H9 (cell line): Measurements from ENCODE around the gene SMIM22. TPM values are rescaled to one million over a fixed set of nuclear protein-coding genes. Genes with fewer than 3 reads are reported as not detected.

ENCODE experiments used
- DNase-seq: peaks from one replicate; pipeline ENCODE4 v3.0.0-alpha.2; 2017
- H2AFZ ChIP-seq: one replicate; pipeline ENCODE4 v1.6.1; 2013; ENCODE audit warnings: mild to moderate bottlenecking, low read length, control low read depth, moderate library complexity
- H2AK5ac ChIP-seq: 2 replicates; pipeline ENCODE4 v1.6.1; 2013; ENCODE audit warnings: low read length, control low read depth, mixed read lengths; ENCODE audit not compliant: insufficient read length
- H2BK120ac ChIP-seq: one replicate; pipeline ENCODE4 v1.6.1; 2013; ENCODE audit warnings: low read depth, mild to moderate bottlenecking, low read length, control low read depth, inconsistent platforms; ENCODE audit not compliant: poor library complexity, severe bottlenecking
- H2BK12ac ChIP-seq: 2 replicates; pipeline ENCODE4 v1.6.1; 2013; ENCODE audit warnings: low read length, control low read depth, mixed read lengths, low read depth; ENCODE audit not compliant: insufficient read length
- H2BK15ac ChIP-seq: 2 replicates; pipeline ENCODE4 v1.6.1; 2013; ENCODE audit warnings: low read depth, low read length, control low read depth
- H2BK20ac ChIP-seq: one replicate; pipeline ENCODE4 v1.6.1; 2013; ENCODE audit warnings: low read depth, mild to moderate bottlenecking, low read length, control low read depth, inconsistent platforms; ENCODE audit not compliant: poor library complexity, severe bottlenecking
- H2BK5ac ChIP-seq: 2 replicates; pipeline ENCODE4 v1.6.1; 2013; ENCODE audit warnings: low read length, control low read depth, mixed read lengths; ENCODE audit not compliant: insufficient read length
- H3K14ac ChIP-seq: 2 replicates; pipeline ENCODE4 v1.6.1; 2013; ENCODE audit warnings: low read length, control low read depth; ENCODE audit not compliant: insufficient read depth
- H3K18ac ChIP-seq: 2 replicates; pipeline ENCODE4 v1.6.1; 2013; ENCODE audit warnings: low read depth, mild to moderate bottlenecking, mixed read lengths, low read length, control low read depth; ENCODE audit not compliant: insufficient read length
- H3K23ac ChIP-seq: 2 replicates; pipeline ENCODE4 v1.6.1; 2013; ENCODE audit warnings: low read length, control low read depth, mixed read lengths, low read depth; ENCODE audit not compliant: insufficient read length
- H3K23me2 ChIP-seq: 2 replicates; pipeline ENCODE4 v1.6.1; 2013; ENCODE audit warnings: low read depth, mild to moderate bottlenecking, mixed read lengths, low read length, control low read depth; ENCODE audit not compliant: insufficient read length, poor library complexity, severe bottlenecking
- H3K27ac ChIP-seq: 2 replicates; pipeline ENCODE4 v1.5.1; 2013; ENCODE audit warnings: low read length, control low read depth, mixed read lengths, low read depth; ENCODE audit not compliant: insufficient read length
- H3K27me3 ChIP-seq: 2 replicates; pipeline ENCODE4 v1.6.1; 2013; ENCODE audit warnings: low read length, control low read depth, inconsistent platforms; ENCODE audit not compliant: insufficient read depth
- H3K4ac ChIP-seq: 2 replicates; pipeline ENCODE4 v1.6.1; 2013; ENCODE audit warnings: low read depth, mild to moderate bottlenecking, control low read depth, inconsistent platforms, low read length, moderate library complexity
- H3K4me1 ChIP-seq: 2 replicates; pipeline ENCODE4 v1.6.1; 2013; ENCODE audit warnings: low read length, control low read depth, inconsistent platforms; ENCODE audit not compliant: insufficient read depth
- H3K4me2 ChIP-seq: 2 replicates; pipeline ENCODE4 v1.6.1; 2013; ENCODE audit warnings: low read length, control low read depth, mixed read lengths; ENCODE audit not compliant: insufficient read length, insufficient read depth
- H3K56ac ChIP-seq: 2 replicates; pipeline ENCODE4 v1.6.1; 2013; ENCODE audit warnings: low read depth, mild to moderate bottlenecking, mixed read lengths, low read length, control low read depth; ENCODE audit not compliant: insufficient read length
- H3K79me1 ChIP-seq: 2 replicates; pipeline ENCODE4 v1.6.1; 2013; ENCODE audit warnings: low read depth, mild to moderate bottlenecking, moderate library complexity, low read length, control low read depth, inconsistent platforms; ENCODE audit not compliant: insufficient read depth, poor library complexity, severe bottlenecking
- H3K79me2 ChIP-seq: 2 replicates; pipeline ENCODE4 v1.6.1; 2013; ENCODE audit warnings: low read length, control low read depth, inconsistent platforms; ENCODE audit not compliant: insufficient read depth
- H3K9ac ChIP-seq: 2 replicates; pipeline ENCODE4 v1.6.1; 2013; ENCODE audit warnings: low read length, control low read depth, mixed read lengths; ENCODE audit not compliant: insufficient read length; ENCODE audit errors: extremely low read depth
- H3K9me3 ChIP-seq: one replicate; pipeline ENCODE4 v1.6.1; 2013; ENCODE audit warnings: low read depth, low read length, inconsistent platforms; ENCODE audit not compliant: control insufficient read depth
- H3T11ph ChIP-seq: one replicate; pipeline ENCODE4 v1.6.1; 2013; ENCODE audit warnings: mild to moderate bottlenecking, low read length, control low read depth, inconsistent platforms
- H4K20me1 ChIP-seq: one replicate; pipeline ENCODE4 v1.6.1; 2013; ENCODE audit not compliant: control insufficient read depth, insufficient read length, insufficient read depth
- H4K5ac ChIP-seq: 2 replicates; pipeline ENCODE4 v1.6.1; 2013; ENCODE audit warnings: low read depth, mild to moderate bottlenecking, mixed read lengths, low read length, control low read depth; ENCODE audit not compliant: insufficient read length
- H4K8ac ChIP-seq: replicated peaks from 2 replicates; pipeline ENCODE4 v1.6.1; 2013; ENCODE audit warnings: low read length, control low read depth, mixed read lengths, low read depth; ENCODE audit not compliant: insufficient read length
- H4K91ac ChIP-seq: 2 replicates; pipeline ENCODE4 v1.6.1; 2013; ENCODE audit warnings: low read depth, mild to moderate bottlenecking, moderate library complexity, mixed read lengths, low read length, control low read depth; ENCODE audit not compliant: insufficient read length
- H3K27ac Mint-ChIP-seq, 3 experiments: 2 replicates in 2 of 3; 3 replicates in 1 of 3; pipeline ENCODE4 v1.8.0; 2020 to 2021; ENCODE audit warnings: mixed read lengths in 3 of 3, mild to moderate bottlenecking in 1 of 3, moderate library complexity in 1 of 3
- H3K27me3 Mint-ChIP-seq: 2 replicates; pipeline ENCODE4 v1.8.0; 2021; ENCODE audit warnings: low read depth, mild to moderate bottlenecking, moderate library complexity, mixed read lengths
- H3K36me3 Mint-ChIP-seq, 3 experiments: 2 replicates in 2 of 3; 3 replicates in 1 of 3; pipeline ENCODE4 v1.8.0; 2020 to 2021; ENCODE audit warnings: low read depth in 3 of 3, mixed read lengths in 3 of 3; ENCODE audit not compliant: insufficient read depth in 1 of 3
- H3K4me1 Mint-ChIP-seq, 2 experiments: 2 replicates each; pipeline ENCODE4 v1.8.0; 2020; ENCODE audit warnings: mixed read lengths in 2 of 2
- H3K4me3 Mint-ChIP-seq, 2 experiments: 2 replicates in 1 of 2; 3 replicates in 1 of 2; pipeline ENCODE4 v1.8.0; 2020 to 2021; ENCODE audit warnings: mild to moderate bottlenecking in 2 of 2, mixed read lengths in 2 of 2, moderate library complexity in 1 of 2
- H3K9me3 Mint-ChIP-seq, 2 experiments: 2 replicates in 1 of 2; 3 replicates in 1 of 2; pipeline ENCODE4 v1.8.0; 2020; ENCODE audit warnings: mild to moderate bottlenecking in 2 of 2, mixed read lengths in 2 of 2, moderate library complexity in 1 of 2
- WGBS: extraction: QIAGEN DNeasy Blood & Tissue Kit; methylation state at CpG from one replicate; pipeline ENCODE4 v1.1.7; 2013; ENCODE audit warnings: missing lambda C conversion rate, low lambda C conversion rate, mixed read lengths; ENCODE audit not compliant: insufficient read length; ENCODE audit errors: extremely low coverage; 5-methylcytosine and 5-hydroxymethylcytosine counted together
- total RNA-seq: library from RNA; stranded (reverse); gene quantifications from 2 replicates; pipeline ENCODE4 v1.2.1, GENCODE V29; 2021
- TF ChIP-seq, protein P1 (sequence below): fragments of 200-600 bp; sonication (generic); conservative IDR thresholded peaks from 3 replicates; pipeline ENCODE4 v1.8.0; 2021; ENCODE audit warnings: antibody characterized with exemption, mild to moderate bottlenecking

SMIM22 gene
- total RNA-seq, 1 experiment from 2014 or later, result not detected

- no peak overlapping the region for H3K9ac ChIP-seq
- no peaks in the 10 kb centered on the region for H3K79me1 ChIP-seq
- H2BK5ac ChIP-seq, result no peak overlapping the region
- no peak overlapping the region for H3K14ac ChIP-seq
- H2BK12ac ChIP-seq, result no peak overlapping the region
- H4K91ac ChIP-seq, result no peak overlapping the region
- no peak overlapping the region for H3K56ac ChIP-seq
- H3K4ac ChIP-seq, result no peak overlapping the region
- TF ChIP-seq, protein P1, sequence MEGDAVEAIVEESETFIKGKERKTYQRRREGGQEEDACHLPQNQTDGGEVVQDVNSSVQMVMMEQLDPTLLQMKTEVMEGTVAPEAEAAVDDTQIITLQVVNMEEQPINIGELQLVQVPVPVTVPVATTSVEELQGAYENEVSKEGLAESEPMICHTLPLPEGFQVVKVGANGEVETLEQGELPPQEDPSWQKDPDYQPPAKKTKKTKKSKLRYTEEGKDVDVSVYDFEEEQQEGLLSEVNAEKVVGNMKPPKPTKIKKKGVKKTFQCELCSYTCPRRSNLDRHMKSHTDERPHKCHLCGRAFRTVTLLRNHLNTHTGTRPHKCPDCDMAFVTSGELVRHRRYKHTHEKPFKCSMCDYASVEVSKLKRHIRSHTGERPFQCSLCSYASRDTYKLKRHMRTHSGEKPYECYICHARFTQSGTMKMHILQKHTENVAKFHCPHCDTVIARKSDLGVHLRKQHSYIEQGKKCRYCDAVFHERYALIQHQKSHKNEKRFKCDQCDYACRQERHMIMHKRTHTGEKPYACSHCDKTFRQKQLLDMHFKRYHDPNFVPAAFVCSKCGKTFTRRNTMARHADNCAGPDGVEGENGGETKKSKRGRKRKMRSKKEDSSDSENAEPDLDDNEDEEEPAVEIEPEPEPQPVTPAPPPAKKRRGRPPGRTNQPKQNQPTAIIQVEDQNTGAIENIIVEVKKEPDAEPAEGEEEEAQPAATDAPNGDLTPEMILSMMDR, result no peak
- H3T11ph ChIP-seq, result no peak overlapping the region
- Mint-ChIP-seq H3K27ac (no peak overlapping the region), H3K4me1 (peaks cover 6 to 7% of the 10 kb centered on the region in 2 experiments), H3K36me3 (peaks cover 43 to 88% (median 81%) of the 10 kb centered on the region in 3 experiments), H3K4me3 (no peak overlapping the region), H3K27me3 (no peaks in the 10 kb centered on the region), H3K9me3 (no peaks in the 10 kb centered on the region)
- peaks cover 1% of the 10 kb centered on the region for H3K4me1 ChIP-seq
- no peak overlapping the region for H3K18ac ChIP-seq
- H2AK5ac ChIP-seq, result no peak overlapping the region
- no peak overlapping the region for H3K23ac ChIP-seq
- no peak overlapping the region for H4K5ac ChIP-seq
- H2BK20ac ChIP-seq, result no peak overlapping the region
- H3K23me2 ChIP-seq, result no peaks in the 10 kb centered on the region
- DNase-seq, result no peak
- H2AFZ ChIP-seq, result no peak overlapping the region
- WGBS, result no CpG with 5 or more reads among the region's 5 CpGs
- peaks cover 4% of the 10 kb centered on the region for H3K79me2 ChIP-seq
- H2BK120ac ChIP-seq, result no peak overlapping the region
- no peak overlapping the region for H2BK15ac ChIP-seq
- H4K20me1 ChIP-seq, result no peaks in the 10 kb centered on the region
- no peaks in the 10 kb centered on the region for H3K27me3 ChIP-seq
- no peak overlapping the region for H4K8ac ChIP-seq
- no peak overlapping the region for H3K27ac ChIP-seq
- H3K4me2 ChIP-seq, result no peak overlapping the region
- no peaks in the 10 kb centered on the region for H3K9me3 ChIP-seq
These were observed 45.8 kb downstream of the SMIM22 start for GRCh38 chr16:4840984-4841383.

Other genes starting within 250 kb of the SMIM22 start
- gene C16orf96, start 239.0 kb upstream of the SMIM22 start, total RNA-seq, result 1.4 and 2.0 TPM in 2 replicates
- gene UBALD1, start 180.5 kb upstream of the SMIM22 start, total RNA-seq, result 80.9 and 81.7 TPM in 2 replicates
- 91.6 and 93.9 TPM in 2 replicates for gene MGRN1, start 170.5 kb upstream of the SMIM22 start, total RNA-seq
- gene NUDT16L1, start 101.8 kb upstream of the SMIM22 start, total RNA-seq, result 49.4 and 50.0 TPM in 2 replicates
- 27.3 and 32.0 TPM in 2 replicates for gene ANKS3, start 61.1 kb upstream of the SMIM22 start, total RNA-seq
- gene DNAAF8, start 60.8 kb upstream of the SMIM22 start, total RNA-seq, result 0.33 and 0.39 TPM in 2 replicates
- 15.9 and 18.3 TPM in 2 replicates for gene ZNF500, start 28.2 kb upstream of the SMIM22 start, total RNA-seq
- gene SEPTIN12, start 7.0 kb upstream of the SMIM22 start, total RNA-seq, result 0.48 TPM in 1 of 2 replicates, not detected in the other
- gene ROGDI, start 7.3 kb downstream of the SMIM22 start, total RNA-seq, result 33.5 and 36.4 TPM in 2 replicates
- gene GLYR1, start 51.9 kb downstream of the SMIM22 start, total RNA-seq, result 114 TPM in 2 replicates
- 51.8 and 55.2 TPM in 2 replicates for gene UBN1, start 52.1 kb downstream of the SMIM22 start, total RNA-seq
- 28.2 and 29.2 TPM in 2 replicates for gene PPL, start 141.8 kb downstream of the SMIM22 start, total RNA-seq
- 3.2 and 4.1 TPM in 2 replicates for gene SEC14L5, start 163.0 kb downstream of the SMIM22 start, total RNA-seq
- 12.1 and 12.7 TPM in 2 replicates for gene NAGPA, start 238.6 kb downstream of the SMIM22 start, total RNA-seq